ENCODE measurements around the gene ARL15. TPM values are rescaled to one million over a fixed set of nuclear protein-coding genes. Genes with fewer than 3 reads are reported as not detected.

Gene ARL15
- 4.3 to 5.9 TPM (median 4.6 TPM) in 5 replicates for total RNA-seq (2022; extraction: Qiagen RNA extraction; ENCODE audit: low read depth)

GRCh38 chr5:54310433-54311175 lies at the start of gene ARL15:
Gene ARL15 (minus strand): TSS chr5:54310573.

Other genes with a start within 250 kb of the ARL15 start
- not detected in 5 replicates for gene HSPB3, start 145.1 kb upstream of the ARL15 start, total RNA-seq (2022; extraction: Qiagen RNA extraction; ENCODE audit: low read depth)
- gene SNX18, start 207.2 kb upstream of the ARL15 start, total RNA-seq (2022; extraction: Qiagen RNA extraction; ENCODE audit: low read depth): 5.1 to 7.1 TPM (median 6.3 TPM) in 5 replicates

Measured in A549 treated with CpdA at 1 μM for 4 hours (cell line).